ENCODE results near the gene SLC6A7. TPM values are rescaled to one million over a fixed set of nuclear protein-coding genes. Genes with fewer than 3 reads are reported as not detected.

Gene SLC6A7
- polyA plus RNA-seq, 1 of the 3 experiments (the other 2 are of a cell fraction), result not detected

DNA sequence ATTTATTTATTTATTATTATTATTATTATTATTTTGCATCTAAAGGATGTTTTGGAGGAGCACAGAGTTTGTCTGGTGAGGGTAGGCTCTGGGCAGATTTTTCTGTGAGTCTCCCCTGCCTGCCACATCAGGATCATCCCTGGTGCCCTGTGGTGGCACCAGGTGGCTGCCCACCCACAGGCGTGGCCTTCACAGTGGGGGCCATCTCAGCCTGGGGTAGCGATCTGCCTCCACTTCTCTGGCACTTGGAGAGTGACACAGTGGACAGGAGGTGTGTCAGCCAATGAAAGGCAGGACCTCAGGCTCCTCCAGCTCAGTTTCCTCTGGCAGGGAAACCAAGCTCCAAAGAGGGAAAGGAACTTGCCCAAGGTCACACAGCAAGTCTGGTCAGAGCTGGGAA, 30.0 kb downstream of the SLC6A7 start:
- H3K4me3 ChIP-seq (ENCODE audit: low read depth in 2 of 2, low read length in 1 of 2), result no peak overlapping the region
- POLR2A ChIA-PET, result interaction anchor here (0.6 kb wide), 1 partner anchor 48 kb away, joined by 3 read pairs; no protein-coding TSS in a partner anchor
- no peak overlapping the region for H2AFZ ChIP-seq (ENCODE audit: low read depth)
- no peaks in the 10 kb centered on the region for H3K9me3 ChIP-seq
- DNase-seq, result no peak
- CTCF ChIA-PET, result interaction anchor here (0.9 to 9.7 kb wide), 8 partner anchors 59 to 386 kb away, joined by 3 to 173 read pairs (median 12); no protein-coding TSS in a partner anchor
- no peak overlapping the region for H3K9ac ChIP-seq
- H3K9me2 ChIP-seq, result no peaks in the 10 kb centered on the region
- no peaks in the 10 kb centered on the region for H3K4me1 ChIP-seq (ENCODE audit: control insufficient read depth in 1 of 2, insufficient read depth in 2 of 2, low read depth in 1 of 2, low read length in 1 of 2)
- WGBS (ENCODE audit: low lambda C conversion rate), result no CpG with 5 or more reads among the region's 2 CpGs
- no peaks in the 10 kb centered on the region for H3K79me2 ChIP-seq (ENCODE audit: insufficient read depth)
- H3K36me3 ChIP-seq (replicated peaks in 1 of 2; ENCODE audit: control insufficient read depth in 1 of 2, insufficient read depth in 2 of 2, low read length in 1 of 2), result no peaks in the 10 kb centered on the region
- H3K27me3 ChIP-seq (ENCODE audit: insufficient read depth), result no peaks in the 10 kb centered on the region
- TF ChIP-seq, protein P1, sequence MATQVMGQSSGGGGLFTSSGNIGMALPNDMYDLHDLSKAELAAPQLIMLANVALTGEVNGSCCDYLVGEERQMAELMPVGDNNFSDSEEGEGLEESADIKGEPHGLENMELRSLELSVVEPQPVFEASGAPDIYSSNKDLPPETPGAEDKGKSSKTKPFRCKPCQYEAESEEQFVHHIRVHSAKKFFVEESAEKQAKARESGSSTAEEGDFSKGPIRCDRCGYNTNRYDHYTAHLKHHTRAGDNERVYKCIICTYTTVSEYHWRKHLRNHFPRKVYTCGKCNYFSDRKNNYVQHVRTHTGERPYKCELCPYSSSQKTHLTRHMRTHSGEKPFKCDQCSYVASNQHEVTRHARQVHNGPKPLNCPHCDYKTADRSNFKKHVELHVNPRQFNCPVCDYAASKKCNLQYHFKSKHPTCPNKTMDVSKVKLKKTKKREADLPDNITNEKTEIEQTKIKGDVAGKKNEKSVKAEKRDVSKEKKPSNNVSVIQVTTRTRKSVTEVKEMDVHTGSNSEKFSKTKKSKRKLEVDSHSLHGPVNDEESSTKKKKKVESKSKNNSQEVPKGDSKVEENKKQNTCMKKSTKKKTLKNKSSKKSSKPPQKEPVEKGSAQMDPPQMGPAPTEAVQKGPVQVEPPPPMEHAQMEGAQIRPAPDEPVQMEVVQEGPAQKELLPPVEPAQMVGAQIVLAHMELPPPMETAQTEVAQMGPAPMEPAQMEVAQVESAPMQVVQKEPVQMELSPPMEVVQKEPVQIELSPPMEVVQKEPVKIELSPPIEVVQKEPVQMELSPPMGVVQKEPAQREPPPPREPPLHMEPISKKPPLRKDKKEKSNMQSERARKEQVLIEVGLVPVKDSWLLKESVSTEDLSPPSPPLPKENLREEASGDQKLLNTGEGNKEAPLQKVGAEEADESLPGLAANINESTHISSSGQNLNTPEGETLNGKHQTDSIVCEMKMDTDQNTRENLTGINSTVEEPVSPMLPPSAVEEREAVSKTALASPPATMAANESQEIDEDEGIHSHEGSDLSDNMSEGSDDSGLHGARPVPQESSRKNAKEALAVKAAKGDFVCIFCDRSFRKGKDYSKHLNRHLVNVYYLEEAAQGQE (IDR thresholded peaks at IDR 0.05; ENCODE audit: low read depth, low read length), result no peak
- TF ChIP-seq TEAD4 (IDR thresholded peaks at IDR 0.05; ENCODE audit: borderline replicate concordance, insufficient read depth) (no peak), ELF1 (IDR thresholded peaks at IDR 0.05) (no peak), JUND (IDR thresholded peaks at IDR 0.05) (no peak), YY1 (IDR thresholded peaks at IDR 0.05; ENCODE audit: low read depth) (no peak), TAF1 (IDR thresholded peaks at IDR 0.05; ENCODE audit: borderline replicate concordance, low read depth, low read length) (no peak), EP300 (IDR thresholded peaks at IDR 0.05; ENCODE audit: borderline replicate concordance in 1 of 2, low read depth in 1 of 2, low read length in 1 of 2) (no peak), CHD2 (IDR thresholded peaks at IDR 0.05; ENCODE audit: low read length, partially characterized antibody) (no peak), RCOR1 (IDR thresholded peaks at IDR 0.05; ENCODE audit: low read length) (no peak)
- TF ChIP-seq, protein P2, sequence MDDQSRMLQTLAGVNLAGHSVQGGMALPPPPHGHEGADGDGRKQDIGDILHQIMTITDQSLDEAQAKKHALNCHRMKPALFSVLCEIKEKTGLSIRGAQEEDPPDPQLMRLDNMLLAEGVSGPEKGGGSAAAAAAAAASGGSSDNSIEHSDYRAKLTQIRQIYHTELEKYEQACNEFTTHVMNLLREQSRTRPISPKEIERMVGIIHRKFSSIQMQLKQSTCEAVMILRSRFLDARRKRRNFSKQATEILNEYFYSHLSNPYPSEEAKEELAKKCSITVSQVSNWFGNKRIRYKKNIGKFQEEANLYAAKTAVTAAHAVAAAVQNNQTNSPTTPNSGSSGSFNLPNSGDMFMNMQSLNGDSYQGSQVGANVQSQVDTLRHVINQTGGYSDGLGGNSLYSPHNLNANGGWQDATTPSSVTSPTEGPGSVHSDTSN (IDR thresholded peaks at IDR 0.05), result no peak
- TF ChIP-seq, protein P3, sequence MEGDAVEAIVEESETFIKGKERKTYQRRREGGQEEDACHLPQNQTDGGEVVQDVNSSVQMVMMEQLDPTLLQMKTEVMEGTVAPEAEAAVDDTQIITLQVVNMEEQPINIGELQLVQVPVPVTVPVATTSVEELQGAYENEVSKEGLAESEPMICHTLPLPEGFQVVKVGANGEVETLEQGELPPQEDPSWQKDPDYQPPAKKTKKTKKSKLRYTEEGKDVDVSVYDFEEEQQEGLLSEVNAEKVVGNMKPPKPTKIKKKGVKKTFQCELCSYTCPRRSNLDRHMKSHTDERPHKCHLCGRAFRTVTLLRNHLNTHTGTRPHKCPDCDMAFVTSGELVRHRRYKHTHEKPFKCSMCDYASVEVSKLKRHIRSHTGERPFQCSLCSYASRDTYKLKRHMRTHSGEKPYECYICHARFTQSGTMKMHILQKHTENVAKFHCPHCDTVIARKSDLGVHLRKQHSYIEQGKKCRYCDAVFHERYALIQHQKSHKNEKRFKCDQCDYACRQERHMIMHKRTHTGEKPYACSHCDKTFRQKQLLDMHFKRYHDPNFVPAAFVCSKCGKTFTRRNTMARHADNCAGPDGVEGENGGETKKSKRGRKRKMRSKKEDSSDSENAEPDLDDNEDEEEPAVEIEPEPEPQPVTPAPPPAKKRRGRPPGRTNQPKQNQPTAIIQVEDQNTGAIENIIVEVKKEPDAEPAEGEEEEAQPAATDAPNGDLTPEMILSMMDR (IDR thresholded peaks at IDR 0.05), result no peak
- no peaks in the 10 kb centered on the region for H4K20me1 ChIP-seq (ENCODE audit: insufficient read depth)
- H3F3A ChIP-seq (replicated peaks; ENCODE audit: insufficient read depth), result no peaks in the 10 kb centered on the region
- no peak overlapping the region for H3K4me2 ChIP-seq
- no peak overlapping the region for H3K27ac ChIP-seq (ENCODE audit: low read depth in 2 of 2, low read length in 1 of 2)

DNA sequence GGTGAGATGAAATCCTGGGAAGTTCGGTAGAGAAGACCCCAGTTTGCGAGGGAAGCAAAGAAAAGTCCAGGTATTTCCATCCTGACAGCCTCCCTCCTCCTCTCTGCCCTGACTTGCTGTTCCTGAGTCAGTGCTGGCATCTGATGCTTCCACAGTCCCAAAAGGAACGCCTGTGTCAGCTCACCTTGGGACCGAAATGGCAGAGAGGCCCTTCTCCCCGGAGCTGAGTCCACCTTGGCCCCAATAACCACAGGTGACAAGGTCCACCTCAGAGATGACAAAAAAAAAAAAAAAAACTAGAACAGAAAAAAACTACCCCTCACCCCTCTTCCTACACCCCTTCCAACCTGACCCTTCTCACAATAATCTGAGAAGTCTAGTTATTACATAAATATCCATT, 31.6 kb downstream of the SLC6A7 start:
- no peak for TF ChIP-seq NFIC (IDR thresholded peaks at IDR 0.05; ENCODE audit: borderline replicate concordance)
- no peak for TF ChIP-seq TAF1 (IDR thresholded peaks at IDR 0.05; ENCODE audit: borderline replicate concordance, low read depth, low read length)
- no peak for TF ChIP-seq RAD21 (IDR thresholded peaks at IDR 0.05; ENCODE audit: low read length)
- no peak for TF ChIP-seq GABPA (IDR thresholded peaks at IDR 0.05; ENCODE audit: low read depth)
- TF ChIP-seq FOSL2 (IDR thresholded peaks at IDR 0.05; ENCODE audit: borderline replicate concordance, low read depth), result no peak
- TF ChIP-seq EP300 (IDR thresholded peaks at IDR 0.05; ENCODE audit: borderline replicate concordance in 1 of 2, low read depth in 1 of 2, low read length in 1 of 2), result no peak
- TF ChIP-seq JUND (IDR thresholded peaks at IDR 0.05), result no peak
- TF ChIP-seq, protein P4, sequence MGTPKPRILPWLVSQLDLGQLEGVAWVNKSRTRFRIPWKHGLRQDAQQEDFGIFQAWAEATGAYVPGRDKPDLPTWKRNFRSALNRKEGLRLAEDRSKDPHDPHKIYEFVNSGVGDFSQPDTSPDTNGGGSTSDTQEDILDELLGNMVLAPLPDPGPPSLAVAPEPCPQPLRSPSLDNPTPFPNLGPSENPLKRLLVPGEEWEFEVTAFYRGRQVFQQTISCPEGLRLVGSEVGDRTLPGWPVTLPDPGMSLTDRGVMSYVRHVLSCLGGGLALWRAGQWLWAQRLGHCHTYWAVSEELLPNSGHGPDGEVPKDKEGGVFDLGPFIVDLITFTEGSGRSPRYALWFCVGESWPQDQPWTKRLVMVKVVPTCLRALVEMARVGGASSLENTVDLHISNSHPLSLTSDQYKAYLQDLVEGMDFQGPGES (IDR thresholded peaks at IDR 0.05; ENCODE audit: low read depth, low read length), result no peak
- TF ChIP-seq, protein P5, sequence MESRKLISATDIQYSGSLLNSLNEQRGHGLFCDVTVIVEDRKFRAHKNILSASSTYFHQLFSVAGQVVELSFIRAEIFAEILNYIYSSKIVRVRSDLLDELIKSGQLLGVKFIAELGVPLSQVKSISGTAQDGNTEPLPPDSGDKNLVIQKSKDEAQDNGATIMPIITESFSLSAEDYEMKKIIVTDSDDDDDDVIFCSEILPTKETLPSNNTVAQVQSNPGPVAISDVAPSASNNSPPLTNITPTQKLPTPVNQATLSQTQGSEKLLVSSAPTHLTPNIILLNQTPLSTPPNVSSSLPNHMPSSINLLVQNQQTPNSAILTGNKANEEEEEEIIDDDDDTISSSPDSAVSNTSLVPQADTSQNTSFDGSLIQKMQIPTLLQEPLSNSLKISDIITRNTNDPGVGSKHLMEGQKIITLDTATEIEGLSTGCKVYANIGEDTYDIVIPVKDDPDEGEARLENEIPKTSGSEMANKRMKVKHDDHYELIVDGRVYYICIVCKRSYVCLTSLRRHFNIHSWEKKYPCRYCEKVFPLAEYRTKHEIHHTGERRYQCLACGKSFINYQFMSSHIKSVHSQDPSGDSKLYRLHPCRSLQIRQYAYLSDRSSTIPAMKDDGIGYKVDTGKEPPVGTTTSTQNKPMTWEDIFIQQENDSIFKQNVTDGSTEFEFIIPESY (IDR thresholded peaks at IDR 0.05; ENCODE audit: borderline replicate concordance, low read depth), result no peak
- Histone ChIP-seq H3K36me3 (replicated peaks in 1 of 2; ENCODE audit: control insufficient read depth in 1 of 2, insufficient read depth in 2 of 2, low read length in 1 of 2) (no peaks in the 10 kb centered on the region), H4K20me1 (ENCODE audit: insufficient read depth) (no peaks in the 10 kb centered on the region), H3K27me3 (ENCODE audit: insufficient read depth) (no peaks in the 10 kb centered on the region), H3K9me2 (no peaks in the 10 kb centered on the region), H3K4me2 (no peak overlapping the region), H3K79me2 (ENCODE audit: insufficient read depth) (no peaks in the 10 kb centered on the region), H3K9ac (no peak overlapping the region), H3K27ac (ENCODE audit: low read depth in 2 of 2, low read length in 1 of 2) (no peak overlapping the region), H3K4me3 (ENCODE audit: low read depth in 2 of 2, low read length in 1 of 2) (no peak overlapping the region), H2AFZ (ENCODE audit: low read depth) (no peak overlapping the region), H3F3A (replicated peaks; ENCODE audit: insufficient read depth) (no peaks in the 10 kb centered on the region), H3K4me1 (ENCODE audit: control insufficient read depth in 1 of 2, insufficient read depth in 2 of 2, low read depth in 1 of 2, low read length in 1 of 2) (no peaks in the 10 kb centered on the region), H3K9me3 (no peaks in the 10 kb centered on the region)
- ChIA-PET POLR2A (no interaction called here), CTCF (no interaction called here)
- 87% methylated on average over 5 of the region's 5 CpGs for WGBS (ENCODE audit: low lambda C conversion rate)
- no peak for DNase-seq
